GM18505 (cell line): ENCODE results near the gene PHTF2.
A peak's percentile ranks its signal among the peaks of the same experiment; 100 is the strongest.
"Not testable (repeated sequence)": the region's sequence is repeated elsewhere in the genome, so short reads cannot be mapped to it uniquely, and the experiment has no call there.

ENCODE experiments used
- ATAC-seq: cut with Tn5 transposase; IDR thresholded peaks from one replicate; pipeline ENCODE4 v1.9.1; 2021; ENCODE audit not compliant: unreplicated experiment
- POLR2A ChIP-seq: IDR thresholded peaks from 4 replicates; pipeline ENCODE4 v1.6.1; 2011; ENCODE audit warnings: borderline replicate concordance; ENCODE audit not compliant: insufficient read depth, insufficient read length; ENCODE audit errors: extremely low read depth

The PHTF2 gene

GRCh38 chr7:77783545-77783944 lies 15.0 kb upstream of the PHTF2 start:
- no peak for TF ChIP-seq POLR2A
- no peak for ATAC-seq

- not testable (repeated sequence) for ATAC-seq
Measured at GRCh38 chr7:77784426-77784825, 14.1 kb upstream of the PHTF2 start.

GRCh38 chr7:77786018-77786417 lies 12.6 kb upstream of the PHTF2 start:
- ATAC-seq = no peak

GRCh38 chr7:77786741-77787140 lies 11.8 kb upstream of the PHTF2 start:
- no peak for TF ChIP-seq POLR2A
- ATAC-seq = no peak

More at GRCh38 chr7:77786018-77786417, 12.6 kb upstream of the PHTF2 start:
- no peak for TF ChIP-seq POLR2A

GRCh38 chr7:77788327-77788902 lies 10.2 kb upstream of the PHTF2 start:
- no peak for ATAC-seq
- no peak for TF ChIP-seq POLR2A

GRCh38 chr7:77791336-77791735 lies 7.2 kb upstream of the PHTF2 start:
- no peak for TF ChIP-seq POLR2A
- no peak for ATAC-seq

- TF ChIP-seq POLR2A = no peak
- no peak for ATAC-seq
Measured at GRCh38 chr7:77791956-77792355, 6.6 kb upstream of the PHTF2 start.

- TF ChIP-seq POLR2A = no peak
- ATAC-seq = no peak
Measured at GRCh38 chr7:77794000-77794399, 4.6 kb upstream of the PHTF2 start.

- no peak for ATAC-seq
- TF ChIP-seq POLR2A = no peak
Measured at GRCh38 chr7:77796109-77796508, 2.5 kb upstream of the PHTF2 start.

- no peak for ATAC-seq
- TF ChIP-seq POLR2A = no peak
Measured at GRCh38 chr7:77796960-77797359, 1.6 kb upstream of the PHTF2 start.

- peak; percentile 32 for ATAC-seq
- no peak for TF ChIP-seq POLR2A
Measured at GRCh38 chr7:77797734-77798393, 709 bp upstream of the PHTF2 start.

GRCh38 chr7:77799078-77799964 lies 748 bp downstream of the PHTF2 start:
- no peak for TF ChIP-seq POLR2A
- peak; percentile 1 for ATAC-seq

- ATAC-seq = no peak
- peak; percentile 28 for TF ChIP-seq POLR2A
Measured at GRCh38 chr7:77800158-77800557, 1.6 kb downstream of the PHTF2 start.

GRCh38 chr7:77800730-77801129 lies 2.2 kb downstream of the PHTF2 start:
- ATAC-seq = no peak
- TF ChIP-seq POLR2A = no peak
